ENCODE results near the gene GNA14.
"Not testable (repeated sequence)": the region's sequence is repeated elsewhere in the genome, so short reads cannot be mapped to it uniquely, and the experiment has no call there.

Gene GNA14

DNA sequence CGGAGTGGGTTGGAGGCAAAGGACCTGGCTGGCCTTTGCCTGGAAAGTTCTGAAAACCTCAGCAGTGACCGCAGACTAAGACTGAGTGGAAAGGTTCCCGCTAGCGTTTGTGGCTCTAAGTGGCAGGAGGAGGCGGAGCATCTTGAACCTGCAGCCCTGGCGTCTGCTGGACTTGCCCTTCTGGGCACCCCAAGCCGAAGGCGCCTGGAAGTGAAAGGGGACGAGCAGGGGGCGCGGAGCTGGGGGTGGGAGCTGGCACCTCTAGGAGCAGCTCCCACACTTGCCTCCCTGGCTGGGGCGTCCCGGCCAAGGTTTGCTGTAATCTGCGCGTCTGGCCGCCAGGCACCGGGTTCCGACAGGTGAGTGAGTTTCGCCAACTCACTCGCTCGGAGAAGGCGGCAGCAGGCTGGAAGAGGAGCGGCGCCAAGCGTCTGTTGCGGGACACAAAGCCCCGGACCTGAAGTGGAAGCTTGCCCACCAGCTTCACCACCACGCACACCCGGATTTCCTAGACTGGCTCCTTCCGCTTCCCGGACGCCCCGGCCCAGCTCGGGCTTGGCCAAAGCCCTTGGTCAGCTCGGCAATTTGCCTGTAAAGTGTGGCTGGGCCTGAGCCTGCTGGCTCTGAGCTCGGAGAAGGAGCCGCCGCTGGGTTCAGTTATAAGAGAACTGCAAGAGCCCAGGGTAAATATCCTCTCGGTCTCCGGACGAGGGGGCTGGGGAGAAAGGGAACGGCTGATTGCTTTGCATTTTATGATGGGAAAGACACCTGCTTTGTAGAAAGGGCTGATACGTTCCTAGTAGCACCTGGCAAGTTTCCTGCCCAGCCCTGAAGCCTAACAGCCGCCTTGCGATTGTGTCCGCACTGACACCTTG is at the start of gene GNA14:
TSS of gene GNA14 (minus strand) at position 89 of the 875 bp plus-strand sequence. CDS start 529 bp downstream, outside the sequence.
- DNase-seq, result peak; percentile 90 to 91

- no peak for DNase-seq
Observed at GRCh38 chr9:77697238-77697984, 49.3 kb upstream of the GNA14 start.

DNA sequence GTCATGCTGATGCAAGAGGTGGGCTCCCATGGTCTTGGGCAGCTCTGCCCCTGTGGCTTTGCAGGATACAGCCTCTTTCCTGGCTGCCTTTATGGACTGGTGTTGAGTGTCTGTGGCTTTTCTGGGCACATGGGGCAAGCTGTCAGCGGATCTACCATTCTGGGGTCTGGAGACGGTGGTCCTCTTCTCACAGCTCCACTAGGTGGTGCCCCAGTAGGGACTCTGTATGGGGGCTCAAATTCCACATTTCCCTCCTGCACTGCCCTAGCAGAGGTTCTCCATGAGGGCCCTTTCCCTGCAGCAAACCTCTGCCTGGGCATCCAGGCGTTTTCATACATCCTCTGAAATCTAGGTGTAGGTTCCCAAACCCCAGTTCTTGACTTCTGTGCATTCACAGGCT is 42.6 kb upstream of the GNA14 start:
- DNase-seq, result not testable (repeated sequence)

DNA sequence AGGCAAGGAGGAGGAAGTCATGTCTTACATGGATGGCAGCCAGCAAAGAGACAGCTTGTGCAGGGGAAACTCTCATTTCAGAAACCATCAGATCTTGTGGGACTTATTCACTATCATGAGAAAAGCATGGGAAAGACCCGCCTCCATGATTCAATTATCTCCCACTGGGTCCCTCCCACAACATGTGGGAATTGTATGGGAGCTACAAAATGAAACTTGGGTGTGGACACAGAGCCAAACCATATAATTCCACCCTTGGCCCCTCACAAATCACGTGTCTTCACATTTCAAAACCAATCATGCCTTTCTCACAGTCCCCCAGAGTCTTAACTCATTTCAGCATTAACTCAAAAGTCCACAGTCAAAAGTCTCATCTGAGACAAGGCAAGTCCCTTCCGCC is 42.0 kb upstream of the GNA14 start:
- not testable (repeated sequence) for DNase-seq

DNA sequence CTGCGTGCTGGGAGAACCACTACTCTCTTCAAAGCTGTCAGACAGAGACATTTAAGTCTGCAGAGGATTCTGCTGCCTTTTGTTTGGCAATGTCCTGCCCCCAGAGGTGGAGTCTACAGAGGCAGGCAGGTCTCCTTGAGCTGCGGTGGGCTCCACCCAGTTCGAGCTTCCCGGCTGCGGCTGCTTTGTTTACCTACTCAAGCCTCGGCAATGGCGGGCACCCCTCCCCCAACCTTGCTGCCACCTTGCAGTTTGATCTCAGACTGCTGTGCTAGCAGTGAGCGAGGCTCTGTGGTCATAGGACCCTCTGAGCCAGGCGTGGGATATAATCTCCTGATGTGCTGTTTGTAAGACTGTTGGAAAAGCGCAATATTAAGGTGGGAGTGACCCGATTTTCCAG is 39.6 kb upstream of the GNA14 start:
- not testable (repeated sequence) for DNase-seq

DNA sequence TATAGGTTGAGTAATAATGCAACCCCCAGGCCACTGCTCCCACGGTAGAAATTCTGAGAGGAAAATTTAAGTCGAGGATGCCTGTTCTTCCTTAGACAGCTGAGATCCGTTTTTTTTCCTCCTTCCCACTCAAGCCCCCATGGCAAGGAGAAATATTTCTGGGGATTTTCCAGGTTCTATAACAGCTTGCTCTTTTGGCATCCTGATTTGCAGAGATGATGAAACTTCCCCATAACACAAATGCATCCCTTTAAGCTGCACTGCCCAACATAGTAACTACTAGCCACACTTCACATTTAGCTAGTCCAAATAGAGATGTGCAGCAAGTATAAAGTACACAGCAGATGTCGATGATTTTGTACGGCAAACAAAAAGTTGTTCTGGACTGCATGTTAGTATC is 32.5 kb upstream of the GNA14 start:
- DNase-seq, result no peak

GRCh38 chr9:77679661-77680368 is 31.7 kb upstream of the GNA14 start:
- DNase-seq, result no peak

DNA sequence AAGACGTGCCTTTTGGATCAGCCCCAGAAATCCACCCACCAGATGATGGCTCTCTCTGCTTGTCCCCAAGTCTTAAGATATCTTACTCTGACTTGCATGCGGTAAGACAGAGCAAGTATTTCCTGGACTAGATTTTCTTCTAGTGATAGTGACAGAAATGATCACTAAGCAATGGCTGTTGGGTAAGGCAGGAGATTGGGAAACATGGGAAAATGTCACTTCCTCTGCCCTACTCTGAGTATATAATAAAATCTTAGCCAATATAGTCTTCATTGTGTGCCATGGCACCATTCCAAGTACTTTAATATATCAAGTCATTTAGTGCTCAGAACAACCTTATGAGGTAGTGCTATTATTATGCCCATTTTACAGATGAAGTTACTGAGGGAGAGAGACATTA is 31.0 kb upstream of the GNA14 start:
- no peak for DNase-seq

GRCh38 chr9:77677957-77678535 is 29.9 kb upstream of the GNA14 start:
- no peak for DNase-seq

GRCh38 chr9:77677397-77677796 is 29.3 kb upstream of the GNA14 start:
- no peak for DNase-seq

GRCh38 chr9:77673941-77674791 is 26.0 kb upstream of the GNA14 start:
- DNase-seq, result no peak

DNA sequence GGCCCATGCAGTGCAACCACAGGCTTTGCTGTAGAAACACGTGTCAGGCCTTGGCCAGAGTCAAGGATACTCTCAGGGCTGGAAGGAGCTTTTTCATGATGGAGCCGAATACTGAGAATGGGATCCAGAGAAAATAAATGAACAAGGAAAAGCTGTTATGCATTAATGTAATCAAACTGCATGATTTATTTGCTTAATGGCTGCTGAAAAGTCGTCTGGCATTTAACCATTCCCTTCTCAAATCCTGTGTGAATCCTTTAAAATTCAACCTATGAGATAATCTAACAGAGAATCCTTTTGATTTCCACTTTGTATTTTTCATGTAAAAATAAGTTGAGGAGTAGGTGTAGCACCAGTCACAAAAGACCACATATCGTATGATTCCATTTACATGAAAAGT is 24.1 kb upstream of the GNA14 start:
- DNase-seq, result no peak

GRCh38 chr9:77667151-77667550 is 19.0 kb upstream of the GNA14 start:
- no peak for DNase-seq

GRCh38 chr9:77663754-77664153 is 15.6 kb upstream of the GNA14 start:
- DNase-seq, result peak in 1 of 2 experiments; percentile 11

DNA sequence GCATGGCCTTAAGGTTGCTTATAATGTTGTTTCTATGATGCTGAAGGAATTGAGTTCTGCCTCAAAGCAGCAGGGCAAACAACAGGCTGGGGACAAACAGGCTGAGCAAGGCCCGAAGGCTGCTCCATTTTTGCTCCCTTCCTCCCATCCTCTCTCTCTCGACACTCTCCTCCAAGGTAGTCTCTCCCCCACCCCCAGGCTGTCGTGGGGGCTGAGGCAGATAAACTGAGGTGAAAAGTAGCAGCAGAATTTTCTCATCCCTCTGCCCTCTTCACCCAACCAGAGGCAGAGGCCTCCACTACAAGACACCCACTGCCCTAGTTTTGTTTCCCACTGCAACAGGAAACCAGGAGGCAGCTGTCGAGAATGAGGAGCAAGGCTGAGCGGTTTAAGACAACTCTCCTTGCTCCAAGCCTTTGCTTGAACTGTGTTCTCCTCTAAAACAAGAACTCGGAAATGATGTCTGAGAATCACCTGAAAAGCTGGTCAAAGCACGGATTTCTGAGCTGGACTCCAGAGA is 13.5 kb upstream of the GNA14 start:
- no peak for DNase-seq

DNA sequence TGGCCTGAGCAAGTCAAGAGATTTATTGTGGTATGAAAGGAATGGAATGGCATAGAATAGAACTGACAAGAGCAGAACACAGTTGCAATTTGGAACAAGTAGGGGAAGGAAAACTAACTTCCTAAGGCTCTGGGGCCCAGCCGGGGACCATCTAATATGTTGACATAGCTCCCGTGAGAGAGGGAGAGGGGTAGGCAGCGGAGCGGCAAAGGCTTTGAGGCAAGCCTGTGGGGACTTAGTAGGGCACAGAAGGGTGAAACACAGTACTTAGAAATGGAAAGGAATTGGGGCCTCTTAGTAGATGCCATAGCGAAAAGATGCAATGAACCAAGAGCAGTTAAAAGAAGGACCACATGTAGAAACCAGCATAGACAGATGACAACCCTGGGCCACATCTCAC is 11.8 kb upstream of the GNA14 start:
- no peak for DNase-seq

- DNase-seq, result no peak
Observed at GRCh38 chr9:77651203-77651602, 3.1 kb upstream of the GNA14 start.

DNA sequence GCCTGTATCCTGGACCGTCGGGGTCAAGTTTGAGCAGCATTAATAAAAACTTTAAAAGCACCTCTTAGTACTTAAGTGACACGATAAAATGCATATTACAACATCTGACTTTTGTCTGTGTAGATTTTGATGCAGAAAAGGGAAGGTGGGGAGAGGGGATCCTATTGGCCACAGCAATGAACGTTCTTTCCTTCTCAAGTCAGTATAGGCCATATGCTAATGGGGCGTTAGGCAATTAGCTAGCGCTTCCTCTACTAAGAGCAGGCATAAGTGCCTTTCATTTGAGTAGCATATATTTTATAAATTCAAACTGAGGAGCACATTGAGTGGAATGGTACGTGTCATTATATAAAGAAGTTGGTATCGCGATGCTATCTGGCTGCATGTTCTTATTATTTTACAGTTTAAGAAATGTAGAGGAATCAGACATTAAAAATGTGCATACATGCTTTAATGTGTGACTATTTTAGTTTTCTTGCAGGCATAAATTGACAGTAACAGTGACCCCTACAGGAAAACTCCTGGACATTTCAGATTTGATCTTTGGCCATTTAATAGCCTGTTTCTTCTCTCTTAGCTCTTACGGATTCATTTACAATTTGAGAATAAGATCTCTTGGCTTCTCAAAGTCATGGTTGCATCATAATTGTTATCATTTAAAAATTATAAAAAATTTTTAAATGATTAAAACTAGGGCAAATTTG is 1.1 kb upstream of the GNA14 start:
- peak; percentile 66 to 74 for DNase-seq

- no peak for DNase-seq
Observed at GRCh38 chr9:77647267-77648233, 572 bp downstream of the GNA14 start.

DNA sequence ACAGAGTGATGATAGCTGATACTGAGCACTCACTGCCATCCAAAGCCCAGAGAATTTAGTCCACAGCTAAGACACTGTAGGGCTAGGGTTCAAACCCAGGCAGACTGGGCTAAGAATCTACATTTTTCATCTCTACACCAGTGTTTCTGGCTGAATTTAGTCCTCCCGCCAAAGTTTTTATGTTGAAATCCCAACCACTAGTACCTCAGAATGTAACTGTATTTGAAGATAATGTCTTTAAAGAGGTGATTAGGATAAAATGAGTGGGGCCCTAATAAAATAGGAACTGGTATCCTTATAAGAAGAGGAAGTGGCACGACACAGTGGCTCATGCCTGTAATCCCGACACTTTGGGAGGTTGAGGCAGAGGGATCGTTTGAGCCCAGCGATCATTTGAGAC is 4.3 kb downstream of the GNA14 start:
- no peak for DNase-seq

Data from NCI-H526 (cell line).